Gastrocnemius medialis (tissue), 4 donors: ENCODE results near the gene PALLD. TPM values are rescaled to one million over a fixed set of nuclear protein-coding genes. Genes with fewer than 3 reads are reported as not detected.

Experiments
- ATAC-seq, 2 donors: fragments of 150-250 bp; one replicate each; pipeline ENCODE4 v1.9.1; 2016
- DNase-seq, 2 donors: peaks; one replicate each; pipeline ENCODE4 v3.0.0-alpha.2; 2019
- H3K27ac ChIP-seq, 4 donors: fragments of 200-600 bp; sonication (generic); 1 replicate in 1 of 4; 2 replicates in 3 of 4; pipeline ENCODE4 v1.5.1; 2016 to 2018; ENCODE audit warnings: mild to moderate bottlenecking in 2 of 4, moderate library complexity in 1 of 4
- H3K27me3 ChIP-seq, 3 donors: fragments of 200-600 bp; sonication (generic) in 2 of 3; 1 replicate in 1 of 3; 2 replicates in 2 of 3; pipeline versions ENCODE4 v1.5.1 to v1.6.0; 2016 to 2019; ENCODE audit warnings: mild to moderate bottlenecking in 1 of 3, moderate library complexity in 1 of 3
- H3K36me3 ChIP-seq, 2 donors: fragments of 200-600 bp; sonication (generic) in 1 of 2; one replicate each; pipeline ENCODE4 v1.5.1; 2017 to 2018
- H3K4me1 ChIP-seq, 2 donors: fragments of 200-600 bp; sonication (generic) in 1 of 2; one replicate each; pipeline ENCODE4 v1.5.1; 2016 to 2017; ENCODE audit warnings: mild to moderate bottlenecking in 2 of 2
- H3K4me3 ChIP-seq, 4 donors: fragments of 200-600 bp; sonication (generic) in 3 of 4; 1 replicate in 1 of 4; 2 replicates in 3 of 4; pipeline ENCODE4 v1.5.1; 2016 to 2019; ENCODE audit warnings: mild to moderate bottlenecking in 2 of 4
- H3K9me3 ChIP-seq, 3 donors: fragments of 200-600 bp; sonication (generic) in 2 of 3; 1 replicate in 1 of 3; 2 replicates in 2 of 3; pipeline ENCODE4 v1.5.1; 2016 to 2019
- POLR2A ChIP-seq, 2 donors: fragments of 450-650 bp; IDR thresholded peaks; one replicate each; pipeline ENCODE4 v1.6.1; 2017; ENCODE audit warnings: antibody characterized with exemption in 2 of 2, mild to moderate bottlenecking in 2 of 2, moderate library complexity in 2 of 2
- in situ Hi-C, 4 donors: fragments of 200-750 bp; cut with MboI; loops; one replicate each; pipeline versions ENCODE4 v1.15.0 to v1.8.0; 2017; ENCODE audit warnings: low sequenced_read_pairs in 4 of 4
- intact Hi-C: fragments of 100-400 bp; cut with DNase I; formaldehyde crosslinking; loops from one replicate; pipeline ENCODE4 v1.15.1; 2023; ENCODE audit warnings: low total_unique reads
- total RNA-seq, 4 donors: library from RNA; depleted of rRNA; stranded (reverse); fragments of >200 nt; gene quantifications; one replicate each; pipeline versions ENCODE4 v1.1.0 to v1.2.3, GENCODE V29; 2016
- TF ChIP-seq, protein P1 (sequence below), 5 experiments: fragments of 450-650 bp in 3 of 5; fragments of 200-600 bp in 2 of 5; sonication (generic) in 2 of 5; IDR thresholded peaks in 4 of 5; conservative IDR thresholded peaks in 1 of 5; 1 replicate in 4 of 5; 2 replicates in 1 of 5; pipeline ENCODE4 v1.5.1; 2016 to 2019; ENCODE audit warnings: antibody characterized with exemption in 5 of 5, mild to moderate bottlenecking in 3 of 5, moderate library complexity in 3 of 5

The PALLD gene
- total RNA-seq, 4 donors from 2014 or later: 165 to 439 (median 319) TPM

GRCh38 chr4:168560184-168561180, 63.6 kb downstream of the PALLD start:
- peak in 1 of 2 donors; percentile 8 for DNase-seq
- H3K9me3 ChIP-seq: no peaks in the 10 kb centered on the region
- ATAC-seq: peak; percentile 80 to 90
- in situ Hi-C loops (no loop called here), intact Hi-C loops (no loop called here)
- H3K27me3 ChIP-seq: no peaks in the 10 kb centered on the region
- TF ChIP-seq POLR2A (IDR thresholded peaks at IDR 0.05): no peak
- TF ChIP-seq, protein P1, sequence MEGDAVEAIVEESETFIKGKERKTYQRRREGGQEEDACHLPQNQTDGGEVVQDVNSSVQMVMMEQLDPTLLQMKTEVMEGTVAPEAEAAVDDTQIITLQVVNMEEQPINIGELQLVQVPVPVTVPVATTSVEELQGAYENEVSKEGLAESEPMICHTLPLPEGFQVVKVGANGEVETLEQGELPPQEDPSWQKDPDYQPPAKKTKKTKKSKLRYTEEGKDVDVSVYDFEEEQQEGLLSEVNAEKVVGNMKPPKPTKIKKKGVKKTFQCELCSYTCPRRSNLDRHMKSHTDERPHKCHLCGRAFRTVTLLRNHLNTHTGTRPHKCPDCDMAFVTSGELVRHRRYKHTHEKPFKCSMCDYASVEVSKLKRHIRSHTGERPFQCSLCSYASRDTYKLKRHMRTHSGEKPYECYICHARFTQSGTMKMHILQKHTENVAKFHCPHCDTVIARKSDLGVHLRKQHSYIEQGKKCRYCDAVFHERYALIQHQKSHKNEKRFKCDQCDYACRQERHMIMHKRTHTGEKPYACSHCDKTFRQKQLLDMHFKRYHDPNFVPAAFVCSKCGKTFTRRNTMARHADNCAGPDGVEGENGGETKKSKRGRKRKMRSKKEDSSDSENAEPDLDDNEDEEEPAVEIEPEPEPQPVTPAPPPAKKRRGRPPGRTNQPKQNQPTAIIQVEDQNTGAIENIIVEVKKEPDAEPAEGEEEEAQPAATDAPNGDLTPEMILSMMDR (IDR thresholded peaks at IDR 0.05 in 4 of 5, conservative IDR thresholded peaks at IDR 0.05 in 1 of 5): no peak
- peaks cover 46 to 59% of the 10 kb centered on the region in 2 donors for H3K4me1 ChIP-seq
- H3K27ac ChIP-seq: peak overlapping the region; percentile 64 to 75 (median 66)
- no peak overlapping the region for H3K4me3 ChIP-seq
- no peaks in the 10 kb centered on the region for H3K36me3 ChIP-seq

GRCh38 chr4:168562041-168562571, 65.3 kb downstream of the PALLD start:
- DNase-seq (no peak), ATAC-seq (peak; percentile 64 to 67)
- H3K4me3 ChIP-seq: peak overlapping the region in 2 of 4 donors; percentile 1 to 35
- no peaks in the 10 kb centered on the region for H3K27me3 ChIP-seq
- intact Hi-C loops: no loop called here
- no peaks in the 10 kb centered on the region for H3K9me3 ChIP-seq
- peak overlapping the region; percentile 51 to 68 (median 66) for H3K27ac ChIP-seq
- in situ Hi-C loops: no loop called here
- TF ChIP-seq, protein P1 (IDR thresholded peaks at IDR 0.05 in 4 of 5, conservative IDR thresholded peaks at IDR 0.05 in 1 of 5): no peak
- no peak for TF ChIP-seq POLR2A (IDR thresholded peaks at IDR 0.05)
- no peaks in the 10 kb centered on the region for H3K36me3 ChIP-seq
- peaks cover 50 to 64% of the 10 kb centered on the region in 2 donors for H3K4me1 ChIP-seq

GRCh38 chr4:168564023-168564422, 67.2 kb downstream of the PALLD start:
- peaks cover 47 to 50% of the 10 kb centered on the region in 2 donors for H3K4me1 ChIP-seq
- H3K27ac ChIP-seq: peak overlapping the region in 1 of 4 donors; percentile 64
- H3K9me3 ChIP-seq: no peaks in the 10 kb centered on the region
- ATAC-seq (no peak), DNase-seq (no peak)
- H3K27me3 ChIP-seq: no peaks in the 10 kb centered on the region
- H3K4me3 ChIP-seq: no peak overlapping the region
- TF ChIP-seq, protein P1 (IDR thresholded peaks at IDR 0.05 in 4 of 5, conservative IDR thresholded peaks at IDR 0.05 in 1 of 5): no peak
- TF ChIP-seq POLR2A (IDR thresholded peaks at IDR 0.05): no peak
- in situ Hi-C loops (no loop called here), intact Hi-C loops (no loop called here)
- H3K36me3 ChIP-seq: no peaks in the 10 kb centered on the region

GRCh38 chr4:168565130-168565529, 68.3 kb downstream of the PALLD start:
- DNase-seq (no peak), ATAC-seq (no peak)
- H3K9me3 ChIP-seq: no peaks in the 10 kb centered on the region
- no peaks in the 10 kb centered on the region for H3K36me3 ChIP-seq
- in situ Hi-C loops (no loop called here), intact Hi-C loops (no loop called here)
- no peak overlapping the region for H3K27ac ChIP-seq
- peaks cover 42 to 47% of the 10 kb centered on the region in 2 donors for H3K4me1 ChIP-seq
- TF ChIP-seq, protein P1 (IDR thresholded peaks at IDR 0.05 in 4 of 5, conservative IDR thresholded peaks at IDR 0.05 in 1 of 5): no peak
- TF ChIP-seq POLR2A (IDR thresholded peaks at IDR 0.05): no peak
- H3K27me3 ChIP-seq: no peaks in the 10 kb centered on the region
- no peak overlapping the region for H3K4me3 ChIP-seq
